GM19240 (cell line): ENCODE data around the gene NEDD4L.

Source experiments
- DNase-seq: peaks from one replicate; pipeline ENCODE4 v3.0.0; 2011; ENCODE audit warnings: low spot score; ENCODE audit not compliant: insufficient read length

NEDD4L gene

DNA sequence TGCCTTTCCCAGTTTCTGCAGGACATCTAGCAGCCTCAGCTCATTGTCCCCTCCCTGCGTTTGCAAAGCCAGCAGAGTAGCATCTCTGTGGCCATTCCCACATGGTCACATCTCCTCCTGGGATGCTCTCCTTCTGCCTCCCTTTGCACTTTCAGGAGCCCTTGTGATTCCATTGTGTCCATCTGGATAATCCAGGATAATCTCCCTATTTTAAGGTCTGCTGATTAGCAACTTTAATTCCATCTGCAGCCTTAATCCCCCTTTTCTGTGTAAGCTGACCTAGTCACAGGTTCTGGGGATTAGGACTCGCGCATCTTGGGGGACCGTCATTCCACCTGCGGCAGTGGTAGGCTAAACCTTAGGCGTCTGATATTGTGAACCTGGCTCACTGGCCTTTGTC lies 70.7 kb downstream of the NEDD4L start:
- DNase-seq: no peak

DNA sequence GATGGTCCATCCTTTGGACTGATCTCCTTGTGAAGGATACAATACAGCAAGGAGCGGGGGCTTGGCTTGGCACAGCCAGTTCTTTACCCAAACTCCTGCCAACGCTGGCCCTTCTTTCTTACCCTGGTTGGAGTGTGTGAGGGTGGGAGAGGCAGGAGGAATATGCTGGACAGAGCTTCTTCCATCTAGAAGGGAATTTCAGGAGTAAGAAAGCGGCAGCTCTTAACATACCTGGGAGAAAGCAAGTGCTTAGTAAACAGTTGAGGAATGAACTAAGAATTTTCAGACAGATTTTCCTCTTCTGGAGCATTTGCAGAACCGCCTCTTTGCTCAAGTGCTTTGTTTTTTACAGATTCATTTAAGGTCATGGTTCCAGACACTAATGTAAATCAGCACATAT lies 72.8 kb downstream of the NEDD4L start:
- no peak for DNase-seq

DNA sequence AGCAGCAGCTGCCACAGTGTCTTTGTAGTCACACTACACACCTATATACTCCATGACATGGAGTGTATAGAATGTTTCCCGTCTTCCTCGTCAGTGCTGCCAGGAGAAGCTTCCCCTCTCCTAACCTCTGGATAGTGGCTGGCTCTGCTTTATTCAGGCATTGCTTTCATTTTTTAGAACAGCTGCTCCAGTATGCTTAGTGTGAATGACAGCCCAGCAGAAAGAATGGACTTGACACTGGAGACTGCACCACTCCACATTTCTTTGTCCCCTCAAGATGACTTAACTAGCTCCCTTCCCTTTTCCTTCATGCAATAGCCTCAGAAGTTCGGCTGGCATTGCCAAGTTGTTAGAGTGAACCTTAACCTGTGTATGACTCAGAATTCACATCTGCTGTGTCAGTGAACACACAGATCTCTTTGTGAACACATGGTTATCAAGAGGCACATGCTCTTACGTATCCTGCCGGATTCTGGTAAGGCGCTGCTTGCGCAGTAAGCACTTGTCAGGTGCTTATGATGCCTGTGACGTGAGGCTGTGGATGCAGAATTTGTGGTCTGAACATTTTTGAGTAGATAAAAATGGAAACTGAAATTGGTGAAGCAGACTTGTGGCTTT lies 73.9 kb downstream of the NEDD4L start:
- DNase-seq: no peak

DNA sequence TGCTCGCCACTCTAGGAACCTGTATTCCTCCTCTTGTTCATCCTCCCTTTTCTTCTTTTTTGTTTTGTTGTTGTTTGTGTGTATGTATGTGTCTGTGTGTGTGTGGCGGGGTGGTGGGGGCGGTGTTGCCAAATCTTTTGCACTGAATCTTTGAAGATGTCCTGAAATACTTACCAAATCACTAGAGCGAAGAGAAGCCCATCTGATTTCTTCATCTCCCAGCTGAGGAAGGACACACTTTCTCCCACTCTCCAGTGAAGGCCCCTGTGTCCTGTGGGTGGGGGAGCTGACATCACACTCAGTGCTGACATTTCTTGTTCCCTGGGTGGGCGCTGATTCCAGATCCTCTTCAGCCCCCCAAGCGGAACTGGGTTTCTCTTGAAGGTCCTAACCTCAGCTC lies 74.5 kb downstream of the NEDD4L start:
- DNase-seq: no peak

DNA sequence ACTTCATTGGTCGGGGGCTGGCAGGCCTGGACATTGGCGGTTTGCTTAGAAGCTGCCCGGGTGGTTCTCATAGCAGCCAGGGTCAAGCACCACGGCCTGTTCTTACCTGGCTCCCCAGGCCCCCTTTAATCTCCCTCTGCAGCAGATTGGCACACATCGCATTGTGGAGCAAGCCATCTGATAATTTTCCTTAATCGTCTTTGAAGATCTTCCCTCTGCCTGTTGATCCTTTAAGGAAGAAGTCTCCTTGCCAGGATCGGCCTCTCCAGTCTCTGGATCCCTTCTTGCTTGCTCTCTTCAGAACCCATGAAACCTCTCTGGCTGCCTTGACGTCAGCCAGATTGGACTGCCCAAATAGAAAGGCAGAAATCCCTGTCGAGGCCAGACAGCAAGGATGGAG lies 75.8 kb downstream of the NEDD4L start:
- DNase-seq: no peak

DNA sequence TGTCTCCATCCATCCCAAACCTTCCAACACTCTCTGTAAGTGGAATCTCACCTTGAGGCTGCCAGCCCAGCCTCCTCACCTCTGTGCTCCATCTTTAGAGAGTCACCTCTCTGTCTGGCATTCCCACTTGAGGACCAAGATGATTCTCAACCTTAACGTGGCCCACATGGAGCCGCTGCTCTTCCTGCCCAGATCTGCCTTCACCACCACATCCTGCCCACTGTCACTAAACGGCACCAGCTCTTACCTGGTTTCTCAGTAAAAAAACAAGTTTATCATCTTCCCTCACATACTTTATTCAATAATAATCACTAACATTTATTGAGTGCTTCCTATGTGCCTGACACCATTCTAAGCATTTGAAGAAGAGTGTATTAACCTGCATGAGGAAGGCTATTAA lies 80.4 kb downstream of the NEDD4L start:
- DNase-seq: no peak

DNA sequence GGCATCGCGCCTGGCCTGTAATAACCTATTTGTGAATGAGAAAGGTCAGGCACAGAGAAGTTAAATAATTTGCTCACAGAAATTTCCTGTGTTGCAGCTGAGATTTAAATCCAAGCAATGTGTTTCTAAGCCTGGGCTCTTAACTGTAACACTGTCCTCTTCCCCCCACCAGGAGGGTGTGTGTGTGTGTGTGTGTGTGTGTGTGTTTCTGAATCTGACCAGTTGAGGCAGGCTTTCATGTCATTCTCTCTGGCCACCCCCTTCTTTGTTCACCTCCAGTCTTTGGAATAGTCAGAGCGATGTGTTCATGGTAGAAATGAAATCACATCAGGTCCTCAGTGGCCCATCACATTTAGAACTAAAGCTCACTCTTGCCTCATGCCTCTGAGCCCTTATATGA lies 81.2 kb downstream of the NEDD4L start:
- DNase-seq: no peak

DNA sequence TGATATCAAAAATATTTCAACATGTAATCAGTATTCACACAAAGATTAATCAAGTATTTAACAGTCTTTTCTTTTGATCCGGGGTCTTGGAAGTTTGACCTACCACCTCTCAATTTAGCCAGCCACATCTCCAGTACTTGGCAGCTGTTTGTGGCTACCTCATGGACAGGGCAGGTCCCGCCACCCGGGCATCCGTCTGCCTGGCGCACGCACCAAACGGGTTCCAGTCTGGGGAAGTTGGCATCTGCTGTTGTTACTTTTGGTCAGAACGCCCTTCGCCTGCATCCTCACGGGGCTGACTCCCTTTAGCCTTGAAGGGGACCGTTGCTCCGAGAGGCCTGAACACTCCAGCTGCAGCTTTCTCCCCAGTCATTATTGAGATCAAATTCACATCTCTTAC lies 81.7 kb downstream of the NEDD4L start:
- DNase-seq: no peak

DNA sequence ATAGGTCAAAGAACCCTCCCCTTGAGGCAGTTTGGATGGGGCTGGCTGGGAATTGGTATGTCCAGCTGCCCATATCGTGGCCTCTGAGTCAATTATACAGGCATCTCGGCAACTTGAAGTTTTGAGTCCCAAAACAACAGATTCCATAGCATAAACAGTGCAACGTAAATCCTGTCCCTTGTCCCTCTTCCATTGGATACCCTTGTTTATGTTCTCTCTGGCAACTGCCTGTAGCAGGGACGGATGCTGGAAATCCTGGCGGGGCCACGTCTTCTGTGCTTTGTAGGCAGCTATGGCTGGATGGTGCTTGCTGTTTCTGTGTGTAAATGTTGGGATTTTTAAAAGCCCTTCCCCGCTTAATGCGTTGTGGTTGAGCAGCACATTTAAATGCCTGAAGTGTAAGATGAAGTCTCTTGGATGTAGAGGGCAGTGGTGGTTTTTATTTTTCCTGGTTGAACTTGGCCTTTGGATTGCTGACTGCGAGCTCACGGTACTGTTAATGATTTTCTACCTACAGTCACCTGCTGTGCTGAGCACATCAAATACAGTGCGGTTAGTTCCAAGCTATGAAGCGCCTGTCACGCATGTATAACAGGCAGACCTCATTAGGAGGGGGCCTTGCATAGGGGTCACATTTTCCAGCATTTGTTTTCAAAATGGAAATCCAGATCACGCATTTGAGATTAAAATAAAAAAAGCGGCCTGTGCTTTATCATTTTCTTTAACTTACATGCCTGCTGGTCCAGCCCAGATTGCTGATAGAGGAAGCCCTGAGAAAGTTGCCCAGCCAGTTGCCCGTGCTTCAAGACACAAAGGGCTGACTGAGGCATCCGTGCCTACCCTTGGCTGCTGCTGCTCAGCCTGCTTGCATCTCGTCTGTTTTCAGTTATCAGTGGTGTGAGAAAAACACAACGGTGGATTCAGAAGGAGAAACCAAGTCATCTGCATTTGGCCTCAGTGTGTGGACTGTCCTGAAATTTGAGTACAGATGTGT lies 84.7 kb downstream of the NEDD4L start:
- DNase-seq: no peak

DNA sequence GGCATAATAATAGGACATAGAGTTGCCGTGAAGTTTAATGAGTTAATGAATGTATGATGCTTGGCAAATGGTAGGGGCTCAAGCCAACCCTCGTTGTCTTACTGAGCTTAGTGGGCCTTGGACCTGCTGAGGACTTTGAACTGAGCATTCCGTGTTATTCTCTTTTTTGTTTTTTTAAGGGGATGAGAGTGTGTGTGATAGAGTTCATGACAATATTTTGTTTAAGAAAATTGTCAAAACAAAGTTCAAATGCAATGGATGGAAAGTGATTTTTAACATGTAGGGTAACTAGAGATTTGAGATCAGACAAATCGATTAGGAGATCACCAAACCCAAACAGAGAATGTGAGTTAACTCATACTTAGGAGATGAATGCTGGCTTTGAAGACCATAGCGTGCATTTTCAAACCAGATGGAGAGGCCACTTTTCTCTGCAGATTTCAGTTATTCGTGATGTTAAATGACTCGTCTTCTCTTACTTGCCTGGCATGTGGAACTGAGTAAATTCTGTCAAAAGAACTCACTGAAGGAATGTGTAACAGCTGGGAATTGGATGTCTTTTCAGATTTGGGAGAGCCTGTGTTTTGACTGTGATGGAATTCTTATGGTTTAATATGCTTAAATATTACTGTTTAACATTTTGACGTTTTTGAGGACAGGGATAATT lies 88.7 kb downstream of the NEDD4L start:
- no peak for DNase-seq

DNA sequence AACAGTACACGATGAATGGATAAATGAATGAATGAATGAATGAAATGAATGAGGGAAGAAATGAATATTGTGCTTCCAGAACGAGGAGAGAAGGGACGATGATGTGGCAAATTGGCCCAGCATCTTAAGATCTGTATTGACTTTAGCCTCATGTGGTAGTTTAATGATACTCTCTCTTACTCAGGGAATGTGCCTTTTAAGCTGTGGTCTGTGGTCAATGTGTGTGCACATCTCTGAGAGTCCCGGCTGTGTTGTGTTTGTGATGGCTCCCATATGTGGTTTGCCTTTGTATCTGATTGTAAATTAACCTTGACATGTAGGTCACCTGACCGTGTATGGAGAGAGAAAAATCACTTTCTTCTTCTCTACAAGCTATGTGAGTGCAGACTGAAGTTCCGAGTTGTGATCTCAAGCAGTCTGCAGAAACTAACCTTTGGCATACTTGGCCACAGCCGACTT lies 91.2 kb downstream of the NEDD4L start:
- no peak for DNase-seq

DNA sequence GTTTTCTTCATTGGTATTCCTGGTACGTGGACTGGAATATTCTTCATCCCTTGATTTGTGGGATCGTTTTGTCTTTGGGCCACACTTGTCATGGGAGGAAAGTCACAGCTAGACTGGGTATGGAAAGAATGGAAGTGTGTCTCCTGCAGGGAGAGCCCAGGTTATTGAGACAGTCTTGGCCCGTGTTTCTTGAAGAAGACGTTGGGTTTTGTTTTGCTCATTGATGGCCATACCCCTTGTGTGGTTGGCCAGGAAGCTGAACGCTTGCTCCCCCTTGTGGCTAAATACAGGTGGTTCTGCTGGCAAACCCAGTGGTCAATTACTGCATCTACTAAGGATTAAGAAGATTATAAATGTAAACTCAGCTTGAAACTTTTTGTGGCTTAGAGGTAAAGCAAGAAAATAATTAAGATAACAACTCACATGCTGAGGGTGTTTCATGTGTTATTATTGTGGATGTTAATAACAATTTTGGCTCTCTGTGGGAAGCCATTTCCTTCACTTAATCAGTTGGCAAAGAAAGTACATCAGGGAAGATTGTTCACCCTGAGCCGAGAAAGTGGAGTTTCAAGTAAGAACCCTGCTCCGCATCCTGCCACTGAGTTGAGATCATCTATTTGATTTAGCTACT lies 91.8 kb downstream of the NEDD4L start:
- peak; percentile 84 for DNase-seq

DNA sequence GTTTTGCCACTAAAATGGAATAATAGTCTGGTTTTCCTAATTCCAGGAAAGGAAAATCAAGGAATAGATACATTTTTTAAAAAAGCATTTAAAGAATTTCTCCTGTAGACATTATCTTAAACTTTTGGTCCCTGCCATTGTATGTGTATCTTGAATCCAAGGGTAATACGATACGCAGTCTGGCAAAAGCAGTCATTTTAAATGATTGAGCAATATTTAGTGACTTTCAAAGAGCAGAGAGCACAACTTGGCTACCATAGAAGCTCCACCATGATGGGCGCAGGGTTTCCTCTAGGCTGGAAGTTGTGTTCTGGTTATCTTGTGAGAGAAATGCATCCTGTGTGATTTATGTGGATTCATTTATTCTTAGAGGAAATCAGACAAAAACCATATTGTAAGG lies 92.9 kb downstream of the NEDD4L start:
- no peak for DNase-seq

DNA sequence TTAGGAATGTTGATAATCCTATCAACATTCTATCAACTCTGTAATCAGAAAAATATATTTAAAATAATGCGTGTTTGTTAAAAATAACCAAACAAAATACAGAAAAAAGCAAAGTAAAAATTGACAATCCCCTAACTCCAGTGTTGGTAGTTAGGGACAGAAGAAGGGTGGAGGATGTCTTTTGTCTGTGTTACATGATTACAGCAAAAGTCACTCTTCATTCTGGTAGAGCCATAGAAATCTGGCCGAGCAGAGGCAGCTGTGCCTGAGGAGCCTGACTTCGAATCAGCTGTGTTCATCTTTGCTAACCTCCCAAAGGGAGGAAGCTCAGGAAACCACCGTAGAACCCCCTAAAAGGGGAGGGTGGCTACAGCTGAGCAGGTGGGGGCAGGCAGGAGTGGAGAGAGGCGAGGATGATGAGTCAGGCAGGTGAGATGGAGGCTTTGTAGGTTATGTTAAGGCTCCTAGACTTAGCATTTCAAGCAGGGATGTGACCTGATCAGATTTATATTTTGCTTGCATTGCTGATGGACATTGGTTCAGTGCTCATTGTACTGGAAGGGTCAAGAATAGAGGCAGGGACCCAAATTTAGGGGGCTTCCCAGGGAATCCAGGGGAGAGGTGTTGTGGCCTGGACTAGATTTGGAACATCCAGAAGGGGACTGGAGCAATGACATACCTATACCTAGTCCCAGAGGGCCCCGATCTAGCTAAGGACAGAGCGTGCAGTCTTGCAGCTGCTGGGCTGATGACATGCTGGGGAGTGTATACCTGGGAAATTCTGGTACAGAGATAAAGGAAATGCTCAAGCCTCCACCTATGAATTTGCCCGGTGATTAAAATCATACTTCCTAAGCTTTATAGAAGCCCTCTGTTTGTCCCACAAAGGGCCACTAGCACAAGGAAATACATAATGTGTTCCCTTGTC lies 95.7 kb downstream of the NEDD4L start:
- no peak for DNase-seq

DNA sequence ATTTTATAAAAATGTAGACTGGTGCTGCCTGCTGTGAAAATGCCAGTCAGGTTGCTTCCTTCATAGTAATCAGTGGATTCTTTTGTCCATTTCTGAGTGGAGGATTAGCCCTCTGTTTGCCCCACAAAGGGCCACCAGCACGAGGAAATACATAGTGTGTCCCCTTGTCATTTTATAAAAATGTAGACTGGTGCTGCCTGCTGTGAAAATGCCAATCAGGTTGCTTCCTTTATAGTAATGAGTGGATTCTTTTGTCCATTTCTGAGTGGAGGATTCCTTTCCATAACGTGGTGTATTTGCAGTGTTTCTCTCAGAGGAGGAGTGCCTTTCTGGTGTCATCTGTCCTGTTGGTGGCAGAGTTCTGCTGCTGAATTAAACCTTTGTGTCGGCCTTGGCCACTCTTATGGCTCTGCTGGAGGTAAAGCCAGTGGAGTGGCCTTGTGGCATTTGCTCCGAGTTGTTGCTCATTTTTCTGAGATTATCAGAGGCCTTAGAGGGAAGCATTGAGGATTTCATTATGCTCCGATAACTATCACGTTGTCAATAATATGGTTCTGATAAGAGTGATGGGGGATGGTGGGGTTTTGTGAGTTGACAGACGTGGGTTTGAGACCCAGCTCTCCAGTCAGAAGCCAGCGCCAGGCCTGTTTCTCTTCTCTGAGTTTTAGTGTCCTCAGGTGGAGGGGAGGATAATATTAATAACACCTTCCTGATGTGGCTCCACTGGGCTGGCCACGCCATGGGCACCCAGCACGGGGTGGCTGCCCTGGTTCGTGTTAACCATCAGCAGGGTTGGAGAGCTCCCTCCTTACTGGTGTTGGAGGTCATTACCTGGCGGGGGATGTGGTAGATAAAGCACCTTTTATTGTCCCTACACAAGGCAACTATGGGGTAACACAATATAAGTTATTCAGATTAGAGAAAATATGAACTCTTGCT lies 96.6 kb downstream of the NEDD4L start:
- DNase-seq: no peak

DNA sequence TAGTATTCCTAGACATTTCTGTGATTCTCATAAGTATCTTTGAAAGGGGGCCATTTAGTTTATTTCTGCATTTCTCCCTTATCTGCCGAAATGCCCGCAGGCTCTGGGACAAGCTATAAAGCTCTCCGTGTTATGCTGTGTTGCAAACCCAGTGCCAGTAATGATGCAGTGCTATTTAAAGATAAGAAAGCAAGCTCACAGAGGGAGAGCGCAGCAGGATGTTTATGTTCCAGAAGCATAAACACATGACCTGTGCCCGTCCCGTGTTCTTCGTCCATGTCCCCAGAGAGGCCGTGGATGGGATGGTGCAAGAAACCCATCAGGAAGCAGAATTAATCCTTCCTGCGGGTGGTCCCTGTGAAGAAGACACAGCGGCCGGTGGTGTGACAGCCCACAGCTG lies 99.4 kb downstream of the NEDD4L start:
- no peak for DNase-seq

DNA sequence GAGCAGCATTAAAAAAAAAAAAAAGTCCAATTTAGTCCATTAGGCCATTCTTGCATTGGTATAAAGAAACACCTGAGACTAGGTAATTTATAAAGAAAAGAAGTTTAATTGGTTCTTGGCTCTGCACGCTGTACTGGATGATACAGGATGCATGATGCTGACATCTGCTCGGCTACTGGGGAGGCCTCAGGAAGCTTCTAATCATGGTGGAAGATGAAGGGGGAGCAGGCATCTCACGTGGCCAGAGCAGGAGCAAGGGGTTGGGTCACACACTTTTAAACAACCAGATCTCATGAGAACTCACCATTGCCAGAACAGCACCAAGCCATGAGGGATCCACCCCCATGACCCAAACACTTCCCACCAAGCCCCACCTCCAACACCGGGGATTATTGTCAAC lies 100.1 kb downstream of the NEDD4L start:
- no peak for DNase-seq

DNA sequence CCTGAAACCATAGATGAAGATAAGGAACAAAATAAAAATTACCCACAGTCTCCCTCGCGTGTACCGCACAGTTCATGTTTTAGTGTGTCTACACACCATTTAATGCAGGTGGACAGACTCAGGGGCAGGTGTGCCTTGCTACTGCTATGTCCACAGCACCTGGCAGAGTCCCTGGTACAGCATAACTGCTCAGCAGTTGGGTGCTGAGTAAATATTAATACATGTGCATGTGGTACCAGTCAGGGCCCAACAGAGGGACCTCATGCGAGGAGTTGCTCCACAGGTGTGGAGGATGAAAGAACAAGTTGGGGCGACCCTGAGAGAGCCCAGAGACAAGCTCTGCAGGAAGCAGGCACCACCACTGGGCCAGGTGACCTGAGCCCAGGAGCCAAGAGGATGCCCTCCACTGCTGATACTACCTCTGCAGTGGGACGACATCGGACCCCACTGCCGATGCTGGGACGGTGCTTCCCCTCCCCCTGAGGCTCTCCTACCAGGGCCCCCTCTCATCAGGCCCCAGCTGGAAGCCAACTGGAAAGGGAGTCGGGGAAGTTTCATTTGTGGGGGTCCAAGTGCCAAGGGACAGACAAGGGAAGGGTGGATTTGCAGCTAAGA lies 100.8 kb downstream of the NEDD4L start:
- DNase-seq: no peak

DNA sequence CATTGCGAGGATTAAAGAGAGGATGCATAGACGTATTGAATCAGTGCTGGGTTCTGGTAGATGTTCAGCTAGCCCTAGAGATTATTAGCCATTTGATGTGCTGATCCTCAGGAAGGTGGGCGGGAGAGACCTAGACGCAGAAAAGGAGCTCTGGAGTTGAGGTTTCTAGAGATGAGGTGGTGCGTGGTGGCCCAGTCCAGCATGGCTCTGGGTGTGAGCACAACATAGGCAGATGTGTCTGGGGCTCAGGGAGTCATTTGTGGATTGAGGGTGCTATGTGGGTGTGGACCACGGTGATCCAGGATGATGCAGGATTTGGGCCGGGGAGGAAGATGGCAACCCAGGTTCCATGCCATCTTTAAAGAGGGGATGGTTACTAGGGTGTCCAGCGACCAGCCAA lies 102.1 kb downstream of the NEDD4L start:
- DNase-seq: no peak
